Lower leg skin (tissue), 3 donors: ENCODE data around the gene JAM3.

ENCODE experiments used
- POLR2A ChIP-seq, 2 donors: fragments of 450-650 bp; IDR thresholded peaks; one replicate each; pipeline ENCODE4 v1.6.1; 2016 to 2017; ENCODE audit warnings: antibody characterized with exemption in 2 of 2, mild to moderate bottlenecking in 1 of 2, moderate library complexity in 1 of 2
- TF ChIP-seq, protein P1 (sequence below), 3 donors: fragments of 450-650 bp; IDR thresholded peaks; one replicate each; pipeline ENCODE4 v1.5.1; 2016; ENCODE audit warnings: antibody characterized with exemption in 3 of 3, mild to moderate bottlenecking in 3 of 3, moderate library complexity in 2 of 3

DNA sequence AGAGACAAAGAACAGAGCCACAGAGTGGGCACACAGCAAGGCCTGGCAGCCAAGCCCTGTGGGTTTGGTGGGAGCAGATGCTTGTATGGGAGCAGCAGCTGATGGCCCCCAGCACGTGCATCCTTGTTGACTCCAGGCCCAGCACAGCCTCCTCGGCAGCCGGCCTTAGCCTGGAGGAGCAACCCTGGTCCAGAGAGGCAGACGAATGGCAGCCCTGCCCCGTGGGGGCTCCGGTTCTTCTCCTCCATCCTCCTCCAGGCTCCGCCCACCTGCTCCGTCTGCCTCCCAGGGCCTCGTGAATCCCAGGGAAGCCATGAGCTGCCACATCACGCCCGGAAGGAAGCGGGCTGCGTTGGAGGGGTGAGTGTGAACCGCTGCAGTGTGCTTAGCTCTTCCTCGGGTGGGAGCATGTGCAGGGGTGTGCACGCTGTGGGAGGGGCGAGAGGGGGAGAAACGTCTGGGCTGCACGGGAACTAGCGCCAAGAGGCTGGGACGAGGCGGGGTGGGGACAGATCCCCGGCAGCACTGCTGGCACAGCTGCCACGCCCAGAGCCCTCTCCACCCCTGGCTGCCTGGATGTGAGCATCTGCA lies 36.3 kb upstream of the JAM3 start:
- TF ChIP-seq, protein P1, sequence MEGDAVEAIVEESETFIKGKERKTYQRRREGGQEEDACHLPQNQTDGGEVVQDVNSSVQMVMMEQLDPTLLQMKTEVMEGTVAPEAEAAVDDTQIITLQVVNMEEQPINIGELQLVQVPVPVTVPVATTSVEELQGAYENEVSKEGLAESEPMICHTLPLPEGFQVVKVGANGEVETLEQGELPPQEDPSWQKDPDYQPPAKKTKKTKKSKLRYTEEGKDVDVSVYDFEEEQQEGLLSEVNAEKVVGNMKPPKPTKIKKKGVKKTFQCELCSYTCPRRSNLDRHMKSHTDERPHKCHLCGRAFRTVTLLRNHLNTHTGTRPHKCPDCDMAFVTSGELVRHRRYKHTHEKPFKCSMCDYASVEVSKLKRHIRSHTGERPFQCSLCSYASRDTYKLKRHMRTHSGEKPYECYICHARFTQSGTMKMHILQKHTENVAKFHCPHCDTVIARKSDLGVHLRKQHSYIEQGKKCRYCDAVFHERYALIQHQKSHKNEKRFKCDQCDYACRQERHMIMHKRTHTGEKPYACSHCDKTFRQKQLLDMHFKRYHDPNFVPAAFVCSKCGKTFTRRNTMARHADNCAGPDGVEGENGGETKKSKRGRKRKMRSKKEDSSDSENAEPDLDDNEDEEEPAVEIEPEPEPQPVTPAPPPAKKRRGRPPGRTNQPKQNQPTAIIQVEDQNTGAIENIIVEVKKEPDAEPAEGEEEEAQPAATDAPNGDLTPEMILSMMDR (IDR thresholded peaks at IDR 0.05), result no peak
- no peak for TF ChIP-seq POLR2A (IDR thresholded peaks at IDR 0.05)
